Liver (tissue), 9 donors: ENCODE measurements around the gene CFAP410. TPM values are rescaled to one million over a fixed set of nuclear protein-coding genes. Genes with fewer than 3 reads are reported as not detected.
"Not testable (repeated sequence)": the region's sequence is repeated elsewhere in the genome, so short reads cannot be mapped to it uniquely, and the experiment has no call there.

Experiments
- DNase-seq: peaks from one replicate; pipeline ENCODE4 v3.0.0-alpha.2; 2017; ENCODE audit warnings: low spot score
- H3K27ac ChIP-seq, 2 donors: one replicate each; pipeline ENCODE4 v1.7.0; 2013; ENCODE audit warnings: inconsistent platforms in 2 of 2, low read length in 2 of 2, control low read depth in 1 of 2, low read depth in 1 of 2, mild to moderate bottlenecking in 1 of 2
- H3K27me3 ChIP-seq, 4 donors: one replicate each; pipeline versions ENCODE4 v1.6.1 to v1.7.0; 2013; ENCODE audit warnings: low read length in 3 of 4, inconsistent platforms in 1 of 4, mild to moderate bottlenecking in 1 of 4, moderate library complexity in 1 of 4; ENCODE audit not compliant: control insufficient read depth in 4 of 4, insufficient read depth in 4 of 4
- H3K36me3 ChIP-seq, 4 donors: one replicate each; pipeline versions ENCODE4 v1.6.1 to v1.7.0; 2013; ENCODE audit warnings: low read length in 3 of 4, mild to moderate bottlenecking in 3 of 4, low read depth in 1 of 4, moderate library complexity in 1 of 4; ENCODE audit not compliant: control insufficient read depth in 4 of 4, insufficient read depth in 3 of 4
- H3K4me1 ChIP-seq, 4 donors: one replicate each; pipeline versions ENCODE4 v1.6.1 to v1.7.0; 2013; ENCODE audit warnings: low read length in 3 of 4, mild to moderate bottlenecking in 3 of 4, moderate library complexity in 1 of 4; ENCODE audit not compliant: control insufficient read depth in 4 of 4, insufficient read depth in 4 of 4
- H3K4me3 ChIP-seq, 3 donors: one replicate each; pipeline versions ENCODE4 v1.6.1 to v1.7.0; 2013; ENCODE audit warnings: low read length in 3 of 3, control low read depth in 1 of 3, low read depth in 1 of 3, mild to moderate bottlenecking in 1 of 3
- H3K9ac ChIP-seq, 2 donors: one replicate each; pipeline ENCODE4 v1.7.0; 2013; ENCODE audit warnings: low read length in 2 of 2, mild to moderate bottlenecking in 2 of 2, moderate library complexity in 2 of 2, control low read depth in 1 of 2, low read depth in 1 of 2
- H3K9me3 ChIP-seq, 4 donors: one replicate each; pipeline versions ENCODE4 v1.6.1 to v1.7.0; 2013; ENCODE audit warnings: low read length in 3 of 4; ENCODE audit not compliant: control insufficient read depth in 4 of 4
- FOXA2 ChIP-seq: IDR thresholded peaks from 2 replicates; pipeline ENCODE4 v1.6.1; 2016; ENCODE audit warnings: antibody characterized with exemption
- HNF4A ChIP-seq, 2 donors: conservative IDR thresholded peaks; 2 replicates each; pipeline ENCODE4 v1.6.1; 2016; ENCODE audit warnings: antibody characterized with exemption in 2 of 2, mild to moderate bottlenecking in 2 of 2
- HNF4G ChIP-seq: IDR thresholded peaks from 2 replicates; pipeline ENCODE4 v1.6.1; 2016; ENCODE audit warnings: antibody characterized with exemption
- JUND ChIP-seq, 2 donors: IDR thresholded peaks; 2 replicates each; pipeline ENCODE4 v1.6.1; 2016; ENCODE audit warnings: antibody characterized with exemption in 2 of 2
- NR2F2 ChIP-seq: IDR thresholded peaks from 2 replicates; pipeline ENCODE4 v1.6.1; 2016; ENCODE audit warnings: antibody characterized with exemption
- RAD21 ChIP-seq, 2 donors: IDR thresholded peaks; 2 replicates each; pipeline ENCODE4 v1.6.1; 2016; ENCODE audit warnings: antibody characterized with exemption in 2 of 2, mild to moderate bottlenecking in 2 of 2
- RXRA ChIP-seq, 2 donors: IDR thresholded peaks; 2 replicates each; pipeline ENCODE4 v1.6.1; 2017 to 2018; ENCODE audit warnings: antibody characterized with exemption in 2 of 2, mild to moderate bottlenecking in 1 of 2
- SP1 ChIP-seq: IDR thresholded peaks from 2 replicates; pipeline ENCODE4 v1.6.1; 2018; ENCODE audit warnings: antibody characterized with exemption, mild to moderate bottlenecking
- TAF1 ChIP-seq: conservative IDR thresholded peaks from 2 replicates; pipeline ENCODE4 v1.6.1; 2016; ENCODE audit warnings: antibody characterized with exemption, mild to moderate bottlenecking
- YY1 ChIP-seq: IDR thresholded peaks from 2 replicates; pipeline ENCODE4 v1.6.1; 2016; ENCODE audit warnings: antibody characterized with exemption, mild to moderate bottlenecking
- WGBS: extraction: QIAGEN DNeasy Blood & Tissue Kit; methylation state at CpG from one replicate; pipeline ENCODE4 v1.1.7; 2013; 5-methylcytosine and 5-hydroxymethylcytosine counted together
- polyA plus RNA-seq, 2 donors: library from polyadenylated mRNA; stranded (reverse) in 1 of 2; unstranded in 1 of 2; fragments of 200-250 nt in 1 of 2; fragments of >200 nt in 1 of 2; fragmentation: Nextera tagmentation in 1 of 2; extraction: Ambion mirVana in 1 of 2; gene quantifications; one replicate each; pipeline versions ENCODE4 v1.2.1 to v1.2.3, GENCODE V29; 2013 to 2015
- total RNA-seq, 2 donors: library from RNA; depleted of rRNA; stranded (reverse); fragments of >200 nt; gene quantifications; one replicate each; pipeline ENCODE4 v1.2.3, GENCODE V29; 2014
- TF ChIP-seq, protein P1 (sequence below): fragments of 150-350 bp; IDR thresholded peaks from 2 replicates; pipeline ENCODE4 v1.5.1; 2017; ENCODE audit warnings: improper control_type of control experiment, low read depth, low read length; ENCODE audit not compliant: missing input control
- TF ChIP-seq, protein P2 (sequence below): IDR thresholded peaks from 2 replicates; pipeline ENCODE4 v1.6.1; 2016; ENCODE audit warnings: antibody characterized with exemption, mild to moderate bottlenecking
- TF ChIP-seq, protein P3 (sequence below): IDR thresholded peaks from 2 replicates; pipeline ENCODE4 v1.6.1; 2016; ENCODE audit warnings: antibody characterized with exemption
- donor health status: healthy.
- donor health status: healthy.
- donor health status: healthy.
- donor health status: healthy.
- donor health status: healthy.

The CFAP410 gene
- total and polyA plus RNA-seq, 4 donors, result 7.9 to 16.3 (median 12.3) TPM

DNA sequence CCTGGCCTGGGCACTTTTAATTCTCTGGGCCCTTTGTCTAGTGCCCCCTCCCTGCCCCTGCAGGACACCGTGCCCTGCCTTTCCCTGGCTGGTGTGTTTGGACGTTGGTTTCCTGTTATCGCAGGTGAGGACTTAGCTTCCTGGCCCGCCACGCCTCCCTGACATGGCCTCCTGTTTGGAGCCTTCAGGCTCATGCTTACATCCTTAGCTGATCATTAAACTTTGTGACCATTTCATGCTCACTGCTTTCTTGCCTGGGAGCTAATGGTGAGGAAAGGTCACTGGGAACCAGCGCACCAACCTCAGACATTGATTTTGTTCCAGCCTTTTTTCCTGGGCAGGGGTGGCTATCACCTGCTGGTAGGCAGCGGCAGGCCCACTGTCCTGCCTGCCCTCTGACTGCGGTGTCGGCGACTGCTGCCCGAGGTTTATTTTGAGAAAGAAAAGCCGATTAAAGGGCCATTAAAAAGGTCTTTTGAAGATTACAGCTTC lies 35.7 kb downstream of the CFAP410 start:
- Histone ChIP-seq H3K27ac (peak overlapping the region; percentile 63 to 65), H3K4me1 (peaks cover 17 to 53% (median 43%) of the 10 kb centered on the region in 4 donors), H3K27me3 (no peaks in the 10 kb centered on the region)

DNA sequence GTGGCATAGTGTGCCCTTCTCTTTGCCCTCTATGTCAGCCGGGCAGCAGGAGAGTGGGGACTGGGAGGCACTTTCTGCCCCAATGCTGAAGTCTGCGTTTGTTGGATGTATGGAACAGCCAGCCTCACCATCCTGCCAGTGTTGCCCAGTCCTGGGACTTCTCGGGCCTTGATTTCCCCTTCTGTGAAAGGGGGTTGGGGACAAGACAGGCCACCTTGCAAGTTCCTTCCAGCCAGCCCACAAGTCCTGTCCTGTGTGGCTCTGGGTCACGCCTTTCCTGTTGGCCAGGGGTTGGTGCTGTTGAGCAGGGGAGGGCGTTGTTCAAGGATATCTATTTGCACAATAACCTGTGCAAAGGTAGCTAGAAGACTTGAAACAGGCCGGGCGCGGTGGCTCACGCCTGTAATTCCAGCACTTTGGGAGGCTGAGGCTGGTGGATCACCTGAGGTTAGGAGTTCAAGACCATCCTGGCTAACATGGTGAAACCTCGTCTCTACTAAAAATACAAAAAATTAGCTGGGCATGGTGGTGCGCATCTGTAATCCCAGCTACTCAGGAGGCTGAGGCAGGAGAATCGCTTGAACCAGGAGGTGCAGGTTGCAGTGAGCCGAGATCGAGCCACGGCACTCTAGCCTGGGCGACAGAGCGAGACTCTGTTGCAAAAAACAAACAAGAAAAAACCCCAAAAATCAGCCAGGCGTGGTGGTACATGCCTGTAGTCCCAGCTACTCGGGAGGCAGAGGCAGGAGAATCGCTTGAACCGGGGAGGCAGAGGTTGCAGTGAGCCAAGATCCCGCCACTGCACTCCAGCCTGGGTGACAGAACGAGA lies 36.4 kb downstream of the CFAP410 start:
- not testable (repeated sequence) for H3K9me3 ChIP-seq, H3K27me3 ChIP-seq, H3K36me3 ChIP-seq, H3K4me3 ChIP-seq, H3K9ac ChIP-seq
- WGBS, result 49% methylated on average over 23 of the region's 23 CpGs
- TF ChIP-seq SP1 (peak; percentile 32), RAD21 (IDR thresholded peaks at IDR 0.05) (peak; percentile 28 to 38), HNF4A (conservative IDR thresholded peaks at IDR 0.05) (peak; percentile 20 to 42)
- TF ChIP-seq, protein P1, sequence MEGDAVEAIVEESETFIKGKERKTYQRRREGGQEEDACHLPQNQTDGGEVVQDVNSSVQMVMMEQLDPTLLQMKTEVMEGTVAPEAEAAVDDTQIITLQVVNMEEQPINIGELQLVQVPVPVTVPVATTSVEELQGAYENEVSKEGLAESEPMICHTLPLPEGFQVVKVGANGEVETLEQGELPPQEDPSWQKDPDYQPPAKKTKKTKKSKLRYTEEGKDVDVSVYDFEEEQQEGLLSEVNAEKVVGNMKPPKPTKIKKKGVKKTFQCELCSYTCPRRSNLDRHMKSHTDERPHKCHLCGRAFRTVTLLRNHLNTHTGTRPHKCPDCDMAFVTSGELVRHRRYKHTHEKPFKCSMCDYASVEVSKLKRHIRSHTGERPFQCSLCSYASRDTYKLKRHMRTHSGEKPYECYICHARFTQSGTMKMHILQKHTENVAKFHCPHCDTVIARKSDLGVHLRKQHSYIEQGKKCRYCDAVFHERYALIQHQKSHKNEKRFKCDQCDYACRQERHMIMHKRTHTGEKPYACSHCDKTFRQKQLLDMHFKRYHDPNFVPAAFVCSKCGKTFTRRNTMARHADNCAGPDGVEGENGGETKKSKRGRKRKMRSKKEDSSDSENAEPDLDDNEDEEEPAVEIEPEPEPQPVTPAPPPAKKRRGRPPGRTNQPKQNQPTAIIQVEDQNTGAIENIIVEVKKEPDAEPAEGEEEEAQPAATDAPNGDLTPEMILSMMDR, result peak; percentile 16
- Histone ChIP-seq H3K4me1 (peaks cover 17 to 54% (median 45%) of the 10 kb centered on the region in 4 donors), H3K27ac (peak overlapping the region in 1 of 2 donors; percentile 63)
- peak; percentile 47 for DNase-seq

More for the DNA sequence above, 35.7 kb downstream of the CFAP410 start:
- Histone ChIP-seq H3K9me3 (no peaks in the 10 kb centered on the region), H3K36me3 (peaks cover 0 to 12% (median 1%) of the 10 kb centered on the region in 4 donors), H3K9ac (no peak overlapping the region), H3K4me3 (no peak overlapping the region)
- WGBS, result 23% methylated on average over 12 of the region's 12 CpGs
- peak; percentile 54 for DNase-seq
- TF ChIP-seq FOXA2 (no peak), RXRA (IDR thresholded peaks at IDR 0.05) (peak; percentile 78 to 81), RAD21 (IDR thresholded peaks at IDR 0.05) (peak in 1 of 2 donors; percentile 45), TAF1 (no peak), YY1 (peak; percentile 87), SP1 (peak; percentile 87), JUND (IDR thresholded peaks at IDR 0.05) (no peak), HNF4A (conservative IDR thresholded peaks at IDR 0.05) (peak; percentile 56 to 63), NR2F2 (peak; percentile 24), HNF4G (no peak)
- TF ChIP-seq, protein P1, result peak; percentile 16
- TF ChIP-seq, protein P2, sequence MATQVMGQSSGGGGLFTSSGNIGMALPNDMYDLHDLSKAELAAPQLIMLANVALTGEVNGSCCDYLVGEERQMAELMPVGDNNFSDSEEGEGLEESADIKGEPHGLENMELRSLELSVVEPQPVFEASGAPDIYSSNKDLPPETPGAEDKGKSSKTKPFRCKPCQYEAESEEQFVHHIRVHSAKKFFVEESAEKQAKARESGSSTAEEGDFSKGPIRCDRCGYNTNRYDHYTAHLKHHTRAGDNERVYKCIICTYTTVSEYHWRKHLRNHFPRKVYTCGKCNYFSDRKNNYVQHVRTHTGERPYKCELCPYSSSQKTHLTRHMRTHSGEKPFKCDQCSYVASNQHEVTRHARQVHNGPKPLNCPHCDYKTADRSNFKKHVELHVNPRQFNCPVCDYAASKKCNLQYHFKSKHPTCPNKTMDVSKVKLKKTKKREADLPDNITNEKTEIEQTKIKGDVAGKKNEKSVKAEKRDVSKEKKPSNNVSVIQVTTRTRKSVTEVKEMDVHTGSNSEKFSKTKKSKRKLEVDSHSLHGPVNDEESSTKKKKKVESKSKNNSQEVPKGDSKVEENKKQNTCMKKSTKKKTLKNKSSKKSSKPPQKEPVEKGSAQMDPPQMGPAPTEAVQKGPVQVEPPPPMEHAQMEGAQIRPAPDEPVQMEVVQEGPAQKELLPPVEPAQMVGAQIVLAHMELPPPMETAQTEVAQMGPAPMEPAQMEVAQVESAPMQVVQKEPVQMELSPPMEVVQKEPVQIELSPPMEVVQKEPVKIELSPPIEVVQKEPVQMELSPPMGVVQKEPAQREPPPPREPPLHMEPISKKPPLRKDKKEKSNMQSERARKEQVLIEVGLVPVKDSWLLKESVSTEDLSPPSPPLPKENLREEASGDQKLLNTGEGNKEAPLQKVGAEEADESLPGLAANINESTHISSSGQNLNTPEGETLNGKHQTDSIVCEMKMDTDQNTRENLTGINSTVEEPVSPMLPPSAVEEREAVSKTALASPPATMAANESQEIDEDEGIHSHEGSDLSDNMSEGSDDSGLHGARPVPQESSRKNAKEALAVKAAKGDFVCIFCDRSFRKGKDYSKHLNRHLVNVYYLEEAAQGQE, result no peak
- TF ChIP-seq, protein P3, sequence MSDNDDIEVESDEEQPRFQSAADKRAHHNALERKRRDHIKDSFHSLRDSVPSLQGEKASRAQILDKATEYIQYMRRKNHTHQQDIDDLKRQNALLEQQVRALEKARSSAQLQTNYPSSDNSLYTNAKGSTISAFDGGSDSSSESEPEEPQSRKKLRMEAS, result no peak
